Testis (tissue), 3 donors: Measurements from ENCODE around the gene ICAM1. TPM values are rescaled to one million over a fixed set of nuclear protein-coding genes. Genes with fewer than 3 reads are reported as not detected.

ENCODE experiments used
- DNase-seq: peaks from one replicate; pipeline ENCODE4 v3.0.0-alpha.2; 2019
- H3K27ac ChIP-seq, 2 donors: fragments of 200-600 bp; sonication (generic); one replicate each; pipeline ENCODE4 v1.5.1; 2019
- H3K27me3 ChIP-seq: fragments of 200-600 bp; sonication (generic); one replicate; pipeline ENCODE4 v1.5.1; 2019
- H3K36me3 ChIP-seq: fragments of 200-600 bp; sonication (generic); one replicate; pipeline ENCODE4 v1.5.1; 2017; ENCODE audit warnings: low read depth; ENCODE audit errors: missing control alignments
- H3K4me1 ChIP-seq: fragments of 200-600 bp; sonication (generic); one replicate; pipeline ENCODE4 v1.5.1; 2019
- H3K4me3 ChIP-seq, 2 donors: fragments of 200-600 bp; sonication (generic); one replicate each; pipeline ENCODE4 v1.5.1; 2017 to 2019
- H3K9me3 ChIP-seq: fragments of 200-600 bp; sonication (generic); one replicate; pipeline ENCODE4 v1.5.1; 2017
- CTCF ChIP-seq, 3 experiments: fragments of 450-650 bp in 2 of 3; fragments of 200-600 bp in 1 of 3; sonication (generic) in 1 of 3; IDR thresholded peaks; one replicate each; pipeline ENCODE4 v1.5.1; 2016 to 2019; ENCODE audit warnings: antibody characterized with exemption in 3 of 3, mild to moderate bottlenecking in 2 of 3, moderate library complexity in 1 of 3
- POLR2A ChIP-seq: fragments of 450-650 bp; IDR thresholded peaks from one replicate; pipeline ENCODE4 v1.6.1; 2017; ENCODE audit warnings: antibody characterized with exemption, mild to moderate bottlenecking, moderate library complexity
- WGBS, 2 donors: methylation state at CpG; one replicate each; pipeline ENCODE4 v1.1.5; 2018; 5-methylcytosine and 5-hydroxymethylcytosine counted together
- intact Hi-C: fragments of 100-400 bp; cut with DNase I; formaldehyde crosslinking; loops from one replicate; pipeline ENCODE4 v1.15.1; 2023; ENCODE audit warnings: low total_unique reads
- polyA plus RNA-seq: library from polyadenylated mRNA; stranded (reverse); fragments of 350-450 nt; fragmentation: Illumina TruSeq; extraction: RNeasy Lipid Tissue Mini Kit (QIAGEN cat#74804); gene quantifications from one replicate; pipeline ENCODE4 v1.2.3, GENCODE V29; 2014; ENCODE audit warnings: low read depth, low replicate concordance; ENCODE audit not compliant: insufficient read depth
- total RNA-seq, 2 donors: library from RNA; depleted of rRNA; stranded (reverse); fragments of >200 nt; gene quantifications; one replicate each; pipeline ENCODE4 v1.2.3, GENCODE V29; 2016

Gene ICAM1
- total and polyA plus RNA-seq, 3 donors from 2014 or later: 10.1 to 18.0 (median 14.3) TPM

GRCh38 chr19:10295847-10296591 is 25.1 kb downstream of the ICAM1 start:
- intact Hi-C loops: no loop called here
- TF ChIP-seq POLR2A (no peak), CTCF (IDR thresholded peaks at IDR 0.05) (no peak)
- WGBS, 2 donors: 4 to 9% methylated on average over 5 to 47 of the region's 58 CpGs
- H3K9me3 ChIP-seq: no peaks in the 10 kb centered on the region
- peaks cover 5% of the 10 kb centered on the region for H3K27me3 ChIP-seq
- DNase-seq: no peak
- no peaks in the 10 kb centered on the region for H3K36me3 ChIP-seq
- H3K4me1 ChIP-seq: peaks cover 11% of the 10 kb centered on the region
- H3K4me3 ChIP-seq: no peak overlapping the region
- no peak overlapping the region for H3K27ac ChIP-seq

- no peaks in the 10 kb centered on the region for H3K27me3 ChIP-seq
- DNase-seq: no peak
- no peak overlapping the region for H3K4me3 ChIP-seq
- H3K36me3 ChIP-seq: no peaks in the 10 kb centered on the region
- WGBS, 2 donors: 55 to 59% methylated on average over 14 of the region's 14 CpGs
- TF ChIP-seq POLR2A (no peak), CTCF (IDR thresholded peaks at IDR 0.05) (no peak)
- intact Hi-C loops: no loop called here
- no peak overlapping the region for H3K27ac ChIP-seq
- H3K4me1 ChIP-seq: peaks cover 6% of the 10 kb centered on the region
- no peaks in the 10 kb centered on the region for H3K9me3 ChIP-seq
Measured at GRCh38 chr19:10299545-10300458, 28.9 kb downstream of the ICAM1 start.

- no peak overlapping the region for H3K4me3 ChIP-seq
- 83 to 87% methylated on average over 13 to 17 of the region's 17 CpGs for WGBS, 2 donors
- no peaks in the 10 kb centered on the region for H3K27me3 ChIP-seq
- no peaks in the 10 kb centered on the region for H3K36me3 ChIP-seq
- no peak overlapping the region for H3K27ac ChIP-seq
- no peaks in the 10 kb centered on the region for H3K9me3 ChIP-seq
- intact Hi-C loops: no loop called here
- TF ChIP-seq CTCF (IDR thresholded peaks at IDR 0.05) (no peak), POLR2A (no peak)
- DNase-seq: no peak
- H3K4me1 ChIP-seq: no peaks in the 10 kb centered on the region
Measured at GRCh38 chr19:10305139-10305806, 34.4 kb downstream of the ICAM1 start.

GRCh38 chr19:10306327-10306726 is 35.4 kb downstream of the ICAM1 start:
- intact Hi-C loops: no loop called here
- DNase-seq: no peak
- no peak for TF ChIP-seq POLR2A
- TF ChIP-seq CTCF (IDR thresholded peaks at IDR 0.05): no peak
- no peaks in the 10 kb centered on the region for H3K36me3 ChIP-seq
- no peaks in the 10 kb centered on the region for H3K4me1 ChIP-seq
- WGBS, 2 donors: 88 to 90% methylated on average over 5 of the region's 5 CpGs
- no peaks in the 10 kb centered on the region for H3K9me3 ChIP-seq
- no peaks in the 10 kb centered on the region for H3K27me3 ChIP-seq
- no peak overlapping the region for H3K27ac ChIP-seq
- H3K4me3 ChIP-seq: no peak overlapping the region
